SH-SY5Y (cell line): ENCODE data around the gene OTOGL.

ENCODE experiments used
- GATA2 ChIP-seq: IDR thresholded peaks from 2 replicates; pipeline ENCODE4 v1.6.1; 2011; ENCODE audit warnings: mild to moderate bottlenecking, low read depth, low read length
- GATA3 ChIP-seq: IDR thresholded peaks from 2 replicates; pipeline ENCODE4 v1.6.1; 2011; ENCODE audit warnings: low read depth, mild to moderate bottlenecking, low read length, moderate library complexity

The OTOGL gene

DNA sequence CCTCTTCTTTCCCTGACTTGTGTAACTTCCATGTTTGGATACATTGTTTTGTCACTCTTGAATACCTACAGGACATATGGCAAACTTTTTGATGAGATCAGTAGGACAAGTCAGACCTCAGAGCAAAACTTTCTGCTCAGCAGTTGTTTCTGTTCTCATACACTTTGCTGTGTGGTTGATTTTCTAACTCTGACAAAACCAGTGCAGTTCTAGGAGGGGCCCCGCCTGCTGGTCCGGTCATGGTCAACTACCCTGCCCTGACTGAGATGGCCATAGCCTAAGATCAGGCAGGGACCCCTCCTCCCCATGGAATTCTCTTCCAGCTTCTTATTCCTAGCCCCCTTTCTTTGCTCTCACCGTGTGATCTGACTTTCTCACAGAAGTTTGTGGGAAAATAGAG is 92.8 kb downstream of the OTOGL start:
- TF ChIP-seq GATA2 (no peak), GATA3 (no peak)

GRCh38 chr12:80193865-80194264 is 94.5 kb downstream of the OTOGL start:
- no peak for TF ChIP-seq GATA2

- TF ChIP-seq GATA2 = no peak
- no peak for TF ChIP-seq GATA3
These were observed 95.9 kb downstream of the OTOGL start for GRCh38 chr12:80195074-80195726.

DNA sequence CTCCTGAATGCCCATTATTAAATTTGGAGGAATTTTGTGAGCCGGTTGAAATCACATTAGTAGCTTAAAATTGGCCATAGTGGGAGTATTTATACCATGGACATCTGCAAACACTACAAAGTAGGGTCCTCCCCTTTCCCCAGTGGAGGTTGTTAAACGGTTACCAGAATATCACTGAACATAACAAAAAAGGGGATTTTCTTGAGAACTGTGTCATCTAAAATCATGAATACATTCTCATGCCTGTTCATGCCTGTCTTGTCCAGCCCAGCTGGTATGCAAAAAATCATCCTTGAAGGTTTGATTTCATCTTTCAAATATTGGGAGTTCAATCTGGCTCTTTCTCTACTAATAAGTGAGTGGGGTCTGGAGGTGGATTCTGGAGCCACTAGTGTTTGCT is 96.4 kb downstream of the OTOGL start:
- TF ChIP-seq GATA3 = no peak
- TF ChIP-seq GATA2 = no peak

- TF ChIP-seq GATA2 = no peak
- TF ChIP-seq GATA3 = no peak
These were observed 97.1 kb downstream of the OTOGL start for GRCh38 chr12:80196419-80196818.

DNA sequence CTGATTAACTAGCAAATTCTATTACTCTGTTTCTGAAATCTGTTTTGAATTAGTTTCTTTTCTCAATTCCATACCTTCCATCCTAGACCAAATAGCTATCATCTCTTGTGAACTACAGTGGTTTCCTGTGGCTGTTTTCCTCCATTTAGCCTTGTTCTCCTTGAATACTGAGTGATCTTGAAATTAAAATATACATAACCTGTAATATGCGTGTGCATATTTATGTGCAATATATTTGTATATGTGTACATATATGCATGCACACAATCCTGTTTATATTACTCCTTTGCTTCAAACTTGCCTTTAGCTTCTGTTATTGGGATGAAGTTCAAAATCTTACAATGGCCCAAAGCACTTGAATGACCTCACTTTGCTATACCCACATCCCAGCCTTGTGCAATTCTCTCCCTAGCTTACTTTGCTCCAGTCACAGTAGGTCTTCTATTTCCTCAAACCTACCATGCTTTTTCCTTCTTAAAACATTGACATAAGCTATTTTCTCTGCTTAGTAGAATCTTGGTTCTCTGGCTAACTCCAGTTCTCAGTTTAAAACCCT is 99.5 kb downstream of the OTOGL start:
- TF ChIP-seq GATA3 (no peak), GATA2 (no peak)

GRCh38 chr12:80199931-80200330 is 100.6 kb downstream of the OTOGL start:
- TF ChIP-seq GATA3 = no peak
- no peak for TF ChIP-seq GATA2

DNA sequence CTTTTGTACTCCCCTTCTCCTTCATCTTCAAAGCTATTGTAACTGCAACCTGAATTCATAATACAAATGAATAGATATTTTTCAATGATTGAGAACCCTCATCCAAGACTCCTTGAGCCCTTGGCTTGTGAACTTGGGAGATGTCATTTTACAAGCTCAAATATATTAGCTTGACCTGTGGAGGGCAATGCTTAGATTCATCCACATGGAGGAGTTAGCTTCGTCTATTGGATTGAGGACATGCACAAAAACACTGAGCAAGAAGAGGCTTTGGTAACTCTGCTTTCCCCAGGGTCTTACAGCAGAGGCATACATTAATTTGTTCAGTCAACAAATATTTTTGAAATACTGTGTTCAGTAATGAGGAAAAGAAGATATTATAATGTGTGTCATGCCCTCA is 101.1 kb downstream of the OTOGL start:
- no peak for TF ChIP-seq GATA2
- TF ChIP-seq GATA3 = no peak

DNA sequence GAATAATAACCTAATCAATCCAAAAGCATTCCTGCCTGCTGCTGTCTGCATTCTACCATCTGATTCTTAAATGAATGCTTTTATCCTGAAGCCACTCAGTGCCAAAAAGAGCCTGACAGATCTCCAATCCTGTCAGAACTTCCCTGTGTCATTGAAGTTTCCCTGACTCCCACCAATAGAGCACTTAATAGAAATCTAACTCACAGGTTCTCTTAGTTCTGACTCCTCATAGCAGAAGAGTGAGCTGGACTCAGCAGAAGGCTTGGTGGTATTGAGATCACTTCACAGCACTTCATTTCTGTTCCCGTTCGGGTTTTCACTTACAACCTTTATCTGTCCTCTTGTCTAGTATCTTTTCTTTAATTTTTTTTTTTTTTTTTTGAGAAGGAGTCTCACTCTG is 102.6 kb downstream of the OTOGL start:
- TF ChIP-seq GATA2 (no peak), GATA3 (no peak)

GRCh38 chr12:80205960-80206359 is 106.6 kb downstream of the OTOGL start:
- TF ChIP-seq GATA3 (no peak), GATA2 (no peak)

DNA sequence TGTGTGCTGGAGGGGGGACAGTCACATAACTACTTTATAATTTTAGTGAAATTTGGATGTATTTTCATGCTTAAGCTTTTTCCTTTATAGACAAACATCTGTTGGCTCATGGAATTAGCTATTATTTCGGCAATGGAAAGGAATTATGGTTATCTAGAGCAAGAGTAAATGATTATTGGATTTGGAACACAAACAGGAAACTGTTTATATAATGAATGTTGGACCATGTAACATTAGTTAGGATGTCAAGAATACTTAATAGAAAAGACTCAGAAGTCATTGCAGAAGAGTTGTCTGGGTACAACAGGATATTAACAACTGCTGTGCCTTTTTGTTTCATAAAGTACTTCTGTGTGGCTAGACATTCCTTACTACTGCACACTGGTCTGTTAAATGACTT is 108.7 kb downstream of the OTOGL start:
- TF ChIP-seq GATA3 (no peak), GATA2 (no peak)

DNA sequence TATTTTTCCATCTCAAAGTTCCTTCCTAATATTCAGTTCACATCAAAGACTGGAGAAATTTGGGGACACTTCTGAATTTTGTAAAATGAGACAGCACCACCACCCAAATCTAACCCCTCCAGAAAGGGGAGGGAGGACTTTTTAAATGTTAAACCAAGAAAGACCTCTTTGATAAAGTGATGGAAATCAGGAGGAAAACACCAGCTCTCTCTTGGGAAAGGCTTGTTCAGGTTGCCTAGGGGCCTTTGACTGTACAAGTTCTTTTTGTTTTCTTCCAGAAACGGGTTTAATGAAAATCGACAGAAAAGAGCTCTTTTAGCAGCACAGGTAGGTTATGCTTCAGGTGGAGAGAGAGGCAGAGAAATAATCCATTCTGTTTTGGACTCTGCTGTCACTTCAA is 112.3 kb downstream of the OTOGL start:
- TF ChIP-seq GATA3 = no peak
- TF ChIP-seq GATA2 = no peak

- TF ChIP-seq GATA2 (no peak), GATA3 (no peak)
These were observed 113.8 kb downstream of the OTOGL start for GRCh38 chr12:80212938-80213645.

DNA sequence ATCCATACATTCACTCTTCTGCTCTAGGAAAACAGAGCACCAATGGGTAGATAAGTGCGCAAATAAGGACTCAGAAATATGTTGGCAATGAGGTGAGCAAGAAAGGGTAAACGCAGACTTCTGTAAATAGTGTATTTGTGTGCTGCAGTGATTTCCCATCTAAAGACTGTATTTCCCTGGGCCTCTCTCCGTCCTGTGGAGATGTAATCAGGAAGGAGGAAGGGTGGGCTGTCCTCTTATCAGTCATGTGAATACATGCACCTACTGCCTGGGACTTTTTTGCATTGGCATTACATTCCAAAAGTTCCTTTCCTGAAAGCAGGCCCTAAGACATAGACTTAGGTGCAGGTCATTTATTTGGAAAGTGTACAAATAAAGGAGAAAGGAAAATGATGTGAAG is 114.5 kb downstream of the OTOGL start:
- no peak for TF ChIP-seq GATA2

DNA sequence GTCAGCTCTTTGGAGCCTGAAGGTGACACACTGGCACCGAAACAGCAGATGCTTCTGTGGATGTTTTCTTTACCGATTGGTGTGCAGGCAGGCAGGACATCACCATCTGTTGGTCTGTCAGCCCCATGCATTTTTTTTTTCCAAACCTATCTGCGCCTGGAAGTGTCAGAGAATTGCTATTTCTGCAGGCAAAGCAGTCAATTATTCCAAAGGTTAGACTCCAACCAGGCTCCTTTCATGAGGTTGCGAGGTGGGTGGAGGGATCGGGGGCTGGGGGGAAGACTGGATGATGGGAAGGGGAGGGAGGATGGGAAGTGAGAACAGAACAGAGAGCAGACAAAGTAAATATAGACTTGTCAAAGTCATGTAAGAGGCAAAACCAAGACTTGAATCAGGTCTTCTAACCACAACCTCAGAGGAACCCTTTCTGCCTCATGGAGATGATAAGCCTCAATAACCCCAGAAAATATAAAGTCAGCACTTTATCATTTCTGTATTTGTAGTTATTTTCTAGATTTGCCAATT is 117.7 kb downstream of the OTOGL start:
- TF ChIP-seq GATA3 (no peak), GATA2 (no peak)

DNA sequence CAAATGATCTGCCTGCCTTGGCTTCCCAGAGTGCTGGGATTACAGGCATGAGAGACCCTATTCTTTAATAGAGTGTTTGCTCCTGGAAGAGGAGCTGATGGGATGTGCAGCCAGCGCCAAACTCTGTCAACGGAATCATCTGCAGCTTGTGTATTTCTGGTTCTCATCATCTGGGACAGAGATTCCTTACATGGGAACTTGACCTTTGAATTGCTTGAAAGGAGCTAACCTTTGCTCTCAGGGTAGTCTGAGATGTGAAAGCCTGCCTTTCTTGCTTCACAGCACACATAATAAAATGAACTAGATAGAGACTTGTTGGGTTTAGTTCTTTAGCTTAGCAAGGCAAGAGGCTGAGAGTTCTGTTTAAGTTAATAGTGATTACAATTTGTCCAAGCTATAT is 120.0 kb downstream of the OTOGL start:
- TF ChIP-seq GATA3 (no peak), GATA2 (no peak)
